Neural progenitor cell (in vitro differentiated cells): Measurements from ENCODE around the gene GPR15LG. TPM values are rescaled to one million over a fixed set of nuclear protein-coding genes. Genes with fewer than 3 reads are reported as not detected.

Experiments used
- DNase-seq: peaks from one replicate; pipeline ENCODE4 v3.0.0-alpha.2; 2016; ENCODE audit warnings: low spot score
- H2AFZ ChIP-seq: fragments of 200-600 bp; sonication (generic); replicated peaks from 2 replicates; pipeline ENCODE4 v1.6.1; 2016; ENCODE audit warnings: antibody characterized with exemption
- H3F3A ChIP-seq: fragments of 200-600 bp; sonication (generic); 2 replicates; pipeline ENCODE4 v1.6.1; 2016; ENCODE audit warnings: antibody characterized with exemption, low read depth
- H3K27ac ChIP-seq: fragments of 200-600 bp; sonication (generic); 2 replicates; pipeline ENCODE4 v1.5.1; 2016; ENCODE audit warnings: mild to moderate bottlenecking
- H3K27me3 ChIP-seq: fragments of 200-600 bp; sonication (generic); 2 replicates; pipeline ENCODE4 v1.6.1; 2016; ENCODE audit warnings: mild to moderate bottlenecking, moderate library complexity
- H3K36me3 ChIP-seq: fragments of 200-600 bp; sonication (generic); 2 replicates; pipeline ENCODE4 v1.5.1; 2016
- H3K4me1 ChIP-seq: fragments of 200-600 bp; sonication (generic); 2 replicates; pipeline ENCODE4 v1.6.1; 2016; ENCODE audit warnings: mixed run types
- H3K4me2 ChIP-seq: fragments of 200-600 bp; sonication (generic); 2 replicates; pipeline ENCODE4 v1.6.1; 2016
- H3K4me3 ChIP-seq: fragments of 200-600 bp; sonication (generic); 2 replicates; pipeline ENCODE4 v1.5.1; 2016
- H3K79me2 ChIP-seq: fragments of 200-600 bp; sonication (generic); 2 replicates; pipeline ENCODE4 v1.6.1; 2016; ENCODE audit warnings: low read depth
- H3K9ac ChIP-seq: fragments of 200-600 bp; sonication (generic); 2 replicates; pipeline ENCODE4 v1.6.1; 2016
- H3K9me3 ChIP-seq: fragments of 200-600 bp; sonication (generic); 2 replicates; pipeline ENCODE4 v1.5.1; 2016; ENCODE audit warnings: low read depth
- H4K20me1 ChIP-seq: fragments of 200-600 bp; sonication (generic); 2 replicates; pipeline ENCODE4 v1.6.1; 2016; ENCODE audit warnings: low read depth
- H3K27ac Mint-ChIP-seq: 3 replicates; pipeline ENCODE4 v1.8.0; 2021; ENCODE audit warnings: mixed read lengths
- H3K27me3 Mint-ChIP-seq: 2 replicates; pipeline ENCODE4 v1.8.0; 2022; ENCODE audit warnings: low read depth, mild to moderate bottlenecking, inconsistent platforms, moderate library complexity, mixed read lengths; ENCODE audit not compliant: insufficient read depth
- H3K36me3 Mint-ChIP-seq: 3 replicates; pipeline ENCODE4 v1.8.0; 2021; ENCODE audit warnings: mixed read lengths
- H3K4me1 Mint-ChIP-seq: 3 replicates; pipeline ENCODE4 v1.8.0; 2021; ENCODE audit warnings: mixed read lengths
- H3K4me3 Mint-ChIP-seq: 3 replicates; pipeline ENCODE4 v1.8.0; 2021; ENCODE audit warnings: mild to moderate bottlenecking, moderate library complexity, mixed read lengths
- H3K9me3 Mint-ChIP-seq: 3 replicates; pipeline ENCODE4 v1.8.0; 2020; ENCODE audit warnings: mixed read lengths
- CTCF ChIP-seq: fragments of 200-600 bp; sonication (generic); IDR thresholded peaks from 2 replicates; pipeline ENCODE4 v1.5.1; 2017; ENCODE audit warnings: antibody characterized with exemption, mild to moderate bottlenecking
- EZH2 ChIP-seq: fragments of 200-600 bp; sonication (generic); IDR thresholded peaks from 2 replicates; pipeline ENCODE4 v1.6.1; 2017; ENCODE audit warnings: antibody characterized with exemption, mild to moderate bottlenecking, moderate library complexity
- EZH2phosphoT487 ChIP-seq: fragments of 200-600 bp; sonication (generic); IDR thresholded peaks from 2 replicates; pipeline ENCODE4 v1.6.1; 2017; ENCODE audit warnings: antibody characterized with exemption
- total RNA-seq: library from RNA; depleted of rRNA; stranded (reverse); fragments of >200 nt; gene quantifications from 2 replicates; pipeline ENCODE4 v1.2.3, GENCODE V29; 2015; ENCODE audit warnings: low replicate concordance

GPR15LG gene
- total RNA-seq, 1 donor from 2014 or later = not detected

DNA sequence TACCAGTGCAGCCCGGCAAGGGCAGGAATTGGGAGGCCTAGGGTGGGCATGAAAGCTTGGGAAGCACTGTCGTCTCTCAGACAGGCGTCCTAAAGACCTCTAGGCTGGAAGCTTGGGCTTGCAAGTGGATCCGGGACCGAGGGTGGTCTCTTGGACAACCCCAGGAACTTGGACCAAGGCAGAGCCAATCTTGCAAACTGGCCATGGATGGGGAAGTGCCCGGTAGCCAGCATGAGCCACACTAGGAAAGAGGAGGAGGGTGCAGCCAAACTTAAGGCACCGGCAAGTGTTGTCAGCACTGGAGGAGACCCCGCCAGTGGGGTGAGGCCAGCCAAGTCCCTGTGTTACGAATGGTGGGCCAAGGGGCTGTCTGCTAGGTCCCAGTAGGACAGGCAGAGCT is 43.2 kb downstream of the GPR15LG start:
- TF ChIP-seq EZH2phosphoT487 = no peak
- no peaks in the 10 kb centered on the region for H3K4me1 Mint-ChIP-seq
- H3K27me3 Mint-ChIP-seq = peaks cover 14% of the 10 kb centered on the region

DNA sequence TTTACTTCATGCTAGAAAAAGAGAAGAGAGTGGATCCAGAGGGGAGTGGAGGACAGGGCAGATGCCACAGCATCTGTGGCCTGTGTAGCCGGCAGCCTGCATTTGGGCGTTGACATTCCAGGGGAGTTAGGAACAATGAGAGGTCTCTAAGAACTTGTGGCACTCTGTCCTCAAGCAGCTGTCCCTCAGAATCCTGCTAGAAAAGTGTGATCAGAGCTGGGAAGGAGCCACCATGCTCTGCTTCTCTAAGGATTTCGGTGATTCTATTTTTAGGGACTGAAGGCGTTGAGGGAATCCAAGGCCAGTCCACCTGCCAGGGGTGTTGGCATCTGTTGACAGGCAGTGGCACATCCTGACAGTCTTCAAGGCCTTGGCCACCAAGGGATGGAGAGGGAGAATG is 44.1 kb downstream of the GPR15LG start:
- H3K27ac ChIP-seq = no peak overlapping the region
- Mint-ChIP-seq H3K9me3 (peaks cover 2% of the 10 kb centered on the region), H3K27me3 (peaks cover 14% of the 10 kb centered on the region), H3K4me3 (no peak overlapping the region), H3K4me1 (no peaks in the 10 kb centered on the region), H3K36me3 (no peaks in the 10 kb centered on the region), H3K27ac (no peak overlapping the region)
- no peak for DNase-seq
- TF ChIP-seq CTCF (no peak), EZH2 (no peak), EZH2phosphoT487 (no peak)
- no peaks in the 10 kb centered on the region for H3K4me1 ChIP-seq
- no peak overlapping the region for H3K4me3 ChIP-seq
- no peaks in the 10 kb centered on the region for H3K27me3 ChIP-seq
- H3K4me2 ChIP-seq = no peak overlapping the region
- H3K79me2 ChIP-seq = no peaks in the 10 kb centered on the region
- H3F3A ChIP-seq = no peaks in the 10 kb centered on the region
- no peak overlapping the region for H2AFZ ChIP-seq
- no peaks in the 10 kb centered on the region for H4K20me1 ChIP-seq
- no peaks in the 10 kb centered on the region for H3K9me3 ChIP-seq
- H3K9ac ChIP-seq = no peak overlapping the region
- H3K36me3 ChIP-seq = no peaks in the 10 kb centered on the region

More for the DNA sequence above, 43.2 kb downstream of the GPR15LG start:
- Histone ChIP-seq H3K4me1 (no peaks in the 10 kb centered on the region), H3K4me2 (no peak overlapping the region), H4K20me1 (no peaks in the 10 kb centered on the region), H3F3A (no peaks in the 10 kb centered on the region), H3K27me3 (no peaks in the 10 kb centered on the region), H3K79me2 (no peaks in the 10 kb centered on the region), H3K36me3 (no peaks in the 10 kb centered on the region), H3K4me3 (no peak overlapping the region), H2AFZ (no peak overlapping the region), H3K9me3 (no peaks in the 10 kb centered on the region), H3K27ac (no peak overlapping the region), H3K9ac (no peak overlapping the region)
- Mint-ChIP-seq H3K27ac (no peak overlapping the region), H3K9me3 (peaks cover 2% of the 10 kb centered on the region), H3K36me3 (no peaks in the 10 kb centered on the region), H3K4me3 (no peak overlapping the region)
- DNase-seq = no peak

DNA sequence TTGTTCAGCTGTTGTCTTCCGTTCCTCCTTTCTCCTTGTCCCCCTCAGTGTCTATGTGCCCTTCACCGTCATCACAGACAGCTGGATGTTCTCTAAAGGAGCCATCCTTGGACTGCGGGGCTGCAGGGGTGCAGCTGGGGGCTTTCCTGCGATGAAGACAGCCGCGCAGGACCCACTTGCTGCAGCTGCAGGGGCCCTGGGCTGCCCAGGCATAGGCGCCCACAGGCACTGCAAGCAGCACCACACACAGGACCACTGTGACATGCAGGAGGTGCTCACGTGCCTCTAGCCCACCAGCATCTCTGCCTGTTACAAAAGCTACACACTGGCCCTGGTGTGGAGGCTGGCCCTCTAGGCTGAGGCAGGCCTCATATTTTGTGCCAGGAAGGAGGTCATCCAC is 48.3 kb downstream of the GPR15LG start:
- H3K9me3 Mint-ChIP-seq = peaks cover 2% of the 10 kb centered on the region
- no peak overlapping the region for H2AFZ ChIP-seq
- H3K27ac Mint-ChIP-seq = no peak overlapping the region
- H3K4me1 ChIP-seq = peaks cover 9% of the 10 kb centered on the region
- H4K20me1 ChIP-seq = no peaks in the 10 kb centered on the region
- peaks cover 8% of the 10 kb centered on the region for H3K4me1 Mint-ChIP-seq
- no peaks in the 10 kb centered on the region for H3K9me3 ChIP-seq
- no peak overlapping the region for H3K27ac ChIP-seq
- no peak overlapping the region for H3K9ac ChIP-seq
- peaks cover 17% of the 10 kb centered on the region for H3K27me3 Mint-ChIP-seq
- no peaks in the 10 kb centered on the region for H3K36me3 Mint-ChIP-seq
- H3K4me3 Mint-ChIP-seq = no peak overlapping the region
- no peak overlapping the region for H3K4me3 ChIP-seq
- no peak overlapping the region for H3K4me2 ChIP-seq
- DNase-seq = no peak
- peaks cover 7% of the 10 kb centered on the region for H3F3A ChIP-seq
- no peaks in the 10 kb centered on the region for H3K36me3 ChIP-seq
- no peak for TF ChIP-seq CTCF
- no peak for TF ChIP-seq EZH2phosphoT487
- no peak for TF ChIP-seq EZH2
- no peaks in the 10 kb centered on the region for H3K27me3 ChIP-seq
- H3K79me2 ChIP-seq = no peaks in the 10 kb centered on the region

DNA sequence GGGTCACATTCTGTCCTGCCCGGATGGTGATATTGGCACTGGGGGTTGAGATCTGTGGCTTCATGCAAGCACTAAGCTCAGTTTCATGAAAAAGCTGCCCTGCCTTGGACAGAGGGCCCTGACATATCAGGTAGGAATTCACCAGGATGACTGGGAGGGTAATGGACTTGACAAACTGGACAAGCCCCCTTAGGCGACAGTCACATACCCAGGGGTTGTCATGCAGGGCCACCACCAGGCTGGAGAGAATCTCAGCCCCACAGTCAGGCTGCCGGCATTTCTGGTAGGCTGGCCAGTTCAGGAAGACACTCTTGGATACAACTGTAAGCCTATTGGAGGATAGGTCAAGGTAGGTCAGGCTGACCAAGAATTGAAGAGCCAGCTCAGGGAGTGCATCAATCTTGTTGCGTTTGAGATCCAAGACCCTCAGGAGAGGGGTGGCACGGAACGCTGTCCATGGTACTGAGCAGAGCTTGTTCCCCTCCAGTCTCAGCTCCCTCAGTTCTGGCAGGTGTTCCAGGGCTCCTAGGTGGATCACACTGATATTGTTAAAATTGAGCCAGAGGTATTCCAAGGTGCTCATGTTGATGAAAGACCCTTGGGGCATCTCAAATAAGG is 50.9 kb downstream of the GPR15LG start:
- no peaks in the 10 kb centered on the region for H3K79me2 ChIP-seq
- H3K36me3 ChIP-seq = no peaks in the 10 kb centered on the region
- peaks cover 8% of the 10 kb centered on the region for H3K4me1 Mint-ChIP-seq
- H3K27ac Mint-ChIP-seq = no peak overlapping the region
- H3F3A ChIP-seq = peaks cover 7% of the 10 kb centered on the region
- no peaks in the 10 kb centered on the region for H3K27me3 ChIP-seq
- H3K9me3 Mint-ChIP-seq = peaks cover 2% of the 10 kb centered on the region
- H3K4me1 ChIP-seq = peaks cover 16% of the 10 kb centered on the region
- no peak overlapping the region for H3K27ac ChIP-seq
- H3K36me3 Mint-ChIP-seq = no peaks in the 10 kb centered on the region
- H3K9ac ChIP-seq = no peak overlapping the region
- no peak overlapping the region for H3K4me3 ChIP-seq
- H4K20me1 ChIP-seq = no peaks in the 10 kb centered on the region
- peak; percentile 81 for DNase-seq
- no peak overlapping the region for H3K4me3 Mint-ChIP-seq
- H3K4me2 ChIP-seq = no peak overlapping the region
- TF ChIP-seq CTCF (no peak), EZH2phosphoT487 (no peak), EZH2 (no peak)
- H3K27me3 Mint-ChIP-seq = peaks cover 19% of the 10 kb centered on the region
- no peak overlapping the region for H2AFZ ChIP-seq
- no peaks in the 10 kb centered on the region for H3K9me3 ChIP-seq
